SK-N-SH (cell line): Measurements from ENCODE around the gene TGFBR3L. TPM values are rescaled to one million over a fixed set of nuclear protein-coding genes. Genes with fewer than 3 reads are reported as not detected.

Source experiments
- CTCF ChIA-PET: fragments of 300-600, 350-600 bp; formaldehyde crosslinking; extraction: SDS; loops from one replicate; lab custom pipeline; 2021; lab: Yijun Ruan, JAX
- POLR2A ChIA-PET: fragments of 350-600 bp; sonication (Branson Sonifier 250); formaldehyde crosslinking; extraction: SDS; loops from one replicate; lab custom pipeline; 2020; ENCODE audit warnings: antibody characterized with exemption, inconsistent platforms; lab: Yijun Ruan, JAX
- DNase-seq: peaks from one replicate; pipeline ENCODE4 v3.0.0; 2012
- H2AFZ ChIP-seq: fragments of 200-600 bp; sonication (generic); 2 replicates; pipeline ENCODE4 v1.8.1; 2016; ENCODE audit warnings: antibody characterized with exemption, mild to moderate bottlenecking, low read depth
- H3F3A ChIP-seq: fragments of 200-600 bp; sonication (generic); replicated peaks from 2 replicates; pipeline ENCODE3; 2016; ENCODE audit warnings: antibody characterized with exemption, mild to moderate bottlenecking; ENCODE audit not compliant: insufficient read depth
- H3K27ac ChIP-seq, 2 experiments: fragments of 200-500 bp in 1 of 2; fragments of 200-600 bp in 1 of 2; sonication (Bioruptor generic) in 1 of 2; sonication (generic), shearing (Covaris generic) in 1 of 2; 2 replicates each; pipeline versions ENCODE4 v1.5.1 to v1.6.1; 2014 to 2016; ENCODE audit warnings: low read depth in 2 of 2, inconsistent platforms in 1 of 2, low read length in 1 of 2, mild to moderate bottlenecking in 1 of 2, mixed read lengths in 1 of 2
- H3K27me3 ChIP-seq: fragments of 200-600 bp; sonication (generic), shearing (Covaris generic); 2 replicates; pipeline ENCODE4 v1.6.1; 2016; ENCODE audit warnings: mixed run types; ENCODE audit not compliant: insufficient read depth
- H3K36me3 ChIP-seq, 2 experiments: fragments of 200-500 bp in 1 of 2; fragments of 200-600 bp in 1 of 2; sonication (Bioruptor generic) in 1 of 2; sonication (generic) in 1 of 2; replicated peaks in 1 of 2; 2 replicates each; pipeline versions ENCODE3 to v1.5.1; 2014 to 2016; ENCODE audit warnings: low read length in 1 of 2, mild to moderate bottlenecking in 1 of 2; ENCODE audit not compliant: insufficient read depth in 2 of 2, control insufficient read depth in 1 of 2
- H3K4me1 ChIP-seq, 2 experiments: fragments of 200-500 bp in 1 of 2; fragments of 200-600 bp in 1 of 2; sonication (Bioruptor generic) in 1 of 2; sonication (generic), shearing (Covaris generic) in 1 of 2; 2 replicates each; pipeline versions ENCODE4 v1.5.1 to v1.6.1; 2014 to 2016; ENCODE audit warnings: low read depth in 1 of 2, low read length in 1 of 2, mixed run types in 1 of 2; ENCODE audit not compliant: insufficient read depth in 2 of 2, control insufficient read depth in 1 of 2
- H3K4me2 ChIP-seq: fragments of 200-600 bp; sonication (generic), shearing (Covaris generic); 2 replicates; pipeline ENCODE4 v1.6.1; 2017; ENCODE audit warnings: mixed run types
- H3K4me3 ChIP-seq, 2 experiments: fragments of 200-500 bp in 1 of 2; fragments of 200-600 bp in 1 of 2; sonication (Bioruptor generic) in 1 of 2; sonication (generic), shearing (Covaris generic) in 1 of 2; 2 replicates each; pipeline versions ENCODE4 v1.5.1 to v1.8.1; 2014 to 2016; ENCODE audit warnings: low read depth in 2 of 2, inconsistent platforms in 1 of 2, low read length in 1 of 2, mild to moderate bottlenecking in 1 of 2, mixed read lengths in 1 of 2, moderate library complexity in 1 of 2
- H3K79me2 ChIP-seq: fragments of 200-600 bp; sonication (generic); 2 replicates; pipeline ENCODE4 v1.8.1; 2017; ENCODE audit warnings: mild to moderate bottlenecking; ENCODE audit not compliant: insufficient read depth
- H3K9ac ChIP-seq: fragments of 200-600 bp; sonication (generic); 2 replicates; pipeline ENCODE4 v1.6.1; 2017; ENCODE audit warnings: mixed run types
- H3K9me2 ChIP-seq: fragments of 200-600 bp; sonication (generic); 2 replicates; pipeline ENCODE4 v1.6.1; 2017; ENCODE audit warnings: mixed run types
- H3K9me3 ChIP-seq: fragments of 200-600 bp; sonication (generic); 2 replicates; pipeline ENCODE4 v1.6.1; 2017; ENCODE audit warnings: mixed run types, mild to moderate bottlenecking, moderate library complexity
- H4K20me1 ChIP-seq: fragments of 200-600 bp; sonication (generic); 2 replicates; pipeline ENCODE4 v1.6.1; 2017; ENCODE audit warnings: mild to moderate bottlenecking, mixed run types; ENCODE audit not compliant: insufficient read depth
- EZH2phosphoT487 ChIP-seq: fragments of 200-600 bp; sonication (generic); IDR thresholded peaks from 2 replicates; pipeline ENCODE4 v1.6.1; 2017; ENCODE audit warnings: low read depth, mixed run types, mild to moderate bottlenecking, antibody characterized with exemption, moderate library complexity, borderline replicate concordance
- FOXM1 ChIP-seq: IDR thresholded peaks from 2 replicates; pipeline ENCODE4 v1.4.0; 2012; ENCODE audit warnings: low read depth, mild to moderate bottlenecking
- GABPA ChIP-seq: IDR thresholded peaks from 2 replicates; pipeline ENCODE4 v1.4.0; 2012; ENCODE audit warnings: low read depth, mild to moderate bottlenecking
- GATA2 ChIP-seq: sonication (generic); formaldehyde crosslinking; IDR thresholded peaks from 2 replicates; pipeline ENCODE4 v1.5.0; 2020; ENCODE audit warnings: mild to moderate bottlenecking, missing genetic modification reagents
- IRF3 ChIP-seq: fragments of 150-350 bp; IDR thresholded peaks from 2 replicates; pipeline ENCODE4 v1.6.1; 2016; ENCODE audit warnings: mild to moderate bottlenecking, low read depth, low read length
- JUND ChIP-seq: IDR thresholded peaks from 2 replicates; pipeline ENCODE4 v1.4.0; 2012
- MEF2A ChIP-seq: IDR thresholded peaks from 2 replicates; pipeline ENCODE4 v1.4.0; 2012; ENCODE audit warnings: low read depth, borderline replicate concordance
- RAD21 ChIP-seq: IDR thresholded peaks from 2 replicates; pipeline ENCODE4 v1.6.1; 2012; ENCODE audit warnings: mild to moderate bottlenecking, low read length
- REST ChIP-seq: IDR thresholded peaks from 2 replicates; pipeline ENCODE4 v1.6.1; 2012; ENCODE audit warnings: mild to moderate bottlenecking, low read depth, low read length, moderate library complexity
- RFX5 ChIP-seq: IDR thresholded peaks from 2 replicates; pipeline ENCODE4 v1.6.1; 2012; ENCODE audit warnings: mild to moderate bottlenecking, improper control_type of control experiment, low read length
- RXRA ChIP-seq: IDR thresholded peaks from 2 replicates; pipeline ENCODE4 v1.4.0; 2012; ENCODE audit warnings: low read depth, mild to moderate bottlenecking, borderline replicate concordance
- SIN3A ChIP-seq: IDR thresholded peaks from 2 replicates; pipeline ENCODE4 v1.6.1; 2012; ENCODE audit warnings: low read depth, mild to moderate bottlenecking, low read length, moderate library complexity, borderline replicate concordance
- TAF1 ChIP-seq: IDR thresholded peaks from 2 replicates; pipeline ENCODE4 v1.6.1; 2012; ENCODE audit warnings: low read depth, mild to moderate bottlenecking, low read length, moderate library complexity, borderline replicate concordance
- WGBS: methylation state at CpG from one replicate; pipeline ENCODE4 v1.1.6; 2017; ENCODE audit warnings: low lambda C conversion rate; 5-methylcytosine and 5-hydroxymethylcytosine counted together
- polyA plus RNA-seq, 3 experiments: library from polyadenylated mRNA; depleted of rRNA; stranded (reverse); fragments of >200 nt; gene quantifications; 2 replicates each; pipeline ENCODE4 v1.2.3, GENCODE V29; 2012
- TF ChIP-seq, protein P1 (sequence below): fragments of 200-600 bp; sonication (generic); IDR thresholded peaks from 2 replicates; pipeline ENCODE4 v1.6.1; 2017; ENCODE audit warnings: antibody characterized with exemption, mild to moderate bottlenecking, moderate library complexity
- TF ChIP-seq, protein P2 (sequence below): IDR thresholded peaks from 2 replicates; pipeline ENCODE4 v1.4.0; 2012; ENCODE audit warnings: low read depth
- TF ChIP-seq, protein P3 (sequence below): IDR thresholded peaks from 2 replicates; pipeline ENCODE4; 2012

TGFBR3L gene
- polyA plus RNA-seq, 1 of the 3 experiments (the other 2 are of a cell fraction) = 0.87 TPM

DNA sequence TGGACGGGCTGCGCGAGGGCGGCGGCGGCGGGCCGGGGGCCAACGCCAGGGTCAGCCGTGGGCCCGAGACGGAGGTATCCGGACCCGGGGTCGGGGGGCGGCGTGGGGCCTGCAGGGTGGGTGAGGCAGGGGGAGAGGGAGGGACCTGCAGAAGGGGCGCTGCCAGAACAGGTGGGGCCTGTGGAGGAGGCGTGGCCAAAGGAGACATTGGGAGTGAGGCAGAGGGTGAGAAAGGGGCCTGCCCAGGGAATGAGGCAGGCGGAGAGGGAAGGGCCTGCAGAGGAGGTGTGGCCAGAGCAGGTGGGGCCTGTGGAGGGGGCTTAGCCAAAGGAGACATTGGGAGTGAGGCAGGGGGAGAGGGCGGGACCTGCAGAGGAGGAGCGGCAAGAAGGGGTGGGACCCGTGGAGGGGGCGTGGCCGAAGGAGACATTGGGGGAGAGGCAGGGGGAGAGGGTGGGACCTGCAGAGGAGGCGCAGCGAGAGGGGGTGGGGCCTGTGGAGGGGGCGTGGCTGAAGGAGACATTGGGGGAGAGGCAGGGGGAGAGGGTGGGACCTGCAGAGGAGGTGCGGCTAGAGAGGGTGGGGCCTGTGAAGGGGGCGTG lies 44.6 kb upstream of the TGFBR3L start:
- 85% methylated on average over 30 of the region's 30 CpGs for WGBS
- H3K79me2 ChIP-seq = no peaks in the 10 kb centered on the region
- no peaks in the 10 kb centered on the region for H3K36me3 ChIP-seq
- DNase-seq = peak; percentile 71
- H2AFZ ChIP-seq = no peak overlapping the region
- POLR2A ChIA-PET = interaction anchor here (0.6 to 1.9 kb wide), 2 partner anchors 13 to 51 kb away, joined by 4 to 8 read pairs; partner anchors contain the start of gene SNAPC2
- H3K4me2 ChIP-seq = no peak overlapping the region
- no peaks in the 10 kb centered on the region for H4K20me1 ChIP-seq
- peaks cover 14% of the 10 kb centered on the region for H3F3A ChIP-seq
- no peaks in the 10 kb centered on the region for H3K27me3 ChIP-seq
- H3K9ac ChIP-seq = no peak overlapping the region
- TF ChIP-seq RXRA (no peak), JUND (no peak), GABPA (no peak), GATA2 (CRISPR knock-in tag) (no peak), REST (no peak), SIN3A (no peak), EZH2phosphoT487 (no peak), IRF3 (no peak), FOXM1 (no peak), RFX5 (no peak), RAD21 (no peak), MEF2A (no peak), TAF1 (no peak)
- TF ChIP-seq, protein P1, sequence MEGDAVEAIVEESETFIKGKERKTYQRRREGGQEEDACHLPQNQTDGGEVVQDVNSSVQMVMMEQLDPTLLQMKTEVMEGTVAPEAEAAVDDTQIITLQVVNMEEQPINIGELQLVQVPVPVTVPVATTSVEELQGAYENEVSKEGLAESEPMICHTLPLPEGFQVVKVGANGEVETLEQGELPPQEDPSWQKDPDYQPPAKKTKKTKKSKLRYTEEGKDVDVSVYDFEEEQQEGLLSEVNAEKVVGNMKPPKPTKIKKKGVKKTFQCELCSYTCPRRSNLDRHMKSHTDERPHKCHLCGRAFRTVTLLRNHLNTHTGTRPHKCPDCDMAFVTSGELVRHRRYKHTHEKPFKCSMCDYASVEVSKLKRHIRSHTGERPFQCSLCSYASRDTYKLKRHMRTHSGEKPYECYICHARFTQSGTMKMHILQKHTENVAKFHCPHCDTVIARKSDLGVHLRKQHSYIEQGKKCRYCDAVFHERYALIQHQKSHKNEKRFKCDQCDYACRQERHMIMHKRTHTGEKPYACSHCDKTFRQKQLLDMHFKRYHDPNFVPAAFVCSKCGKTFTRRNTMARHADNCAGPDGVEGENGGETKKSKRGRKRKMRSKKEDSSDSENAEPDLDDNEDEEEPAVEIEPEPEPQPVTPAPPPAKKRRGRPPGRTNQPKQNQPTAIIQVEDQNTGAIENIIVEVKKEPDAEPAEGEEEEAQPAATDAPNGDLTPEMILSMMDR = no peak
- TF ChIP-seq, protein P2, sequence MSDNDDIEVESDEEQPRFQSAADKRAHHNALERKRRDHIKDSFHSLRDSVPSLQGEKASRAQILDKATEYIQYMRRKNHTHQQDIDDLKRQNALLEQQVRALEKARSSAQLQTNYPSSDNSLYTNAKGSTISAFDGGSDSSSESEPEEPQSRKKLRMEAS = no peak
- TF ChIP-seq, protein P3, sequence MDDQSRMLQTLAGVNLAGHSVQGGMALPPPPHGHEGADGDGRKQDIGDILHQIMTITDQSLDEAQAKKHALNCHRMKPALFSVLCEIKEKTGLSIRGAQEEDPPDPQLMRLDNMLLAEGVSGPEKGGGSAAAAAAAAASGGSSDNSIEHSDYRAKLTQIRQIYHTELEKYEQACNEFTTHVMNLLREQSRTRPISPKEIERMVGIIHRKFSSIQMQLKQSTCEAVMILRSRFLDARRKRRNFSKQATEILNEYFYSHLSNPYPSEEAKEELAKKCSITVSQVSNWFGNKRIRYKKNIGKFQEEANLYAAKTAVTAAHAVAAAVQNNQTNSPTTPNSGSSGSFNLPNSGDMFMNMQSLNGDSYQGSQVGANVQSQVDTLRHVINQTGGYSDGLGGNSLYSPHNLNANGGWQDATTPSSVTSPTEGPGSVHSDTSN = no peak
- TF ChIP-seq, all 33 proteins: peak for 0
- H3K27ac ChIP-seq = no peak overlapping the region
- H3K4me3 ChIP-seq = no peak overlapping the region
- H3K9me2 ChIP-seq = no peaks in the 10 kb centered on the region
- H3K9me3 ChIP-seq = no peaks in the 10 kb centered on the region
- CTCF ChIA-PET = interaction anchor here (1.0 to 1.9 kb wide), 2 partner anchors 16 to 189 kb away, joined by 3 to 5 read pairs; partner anchors contain the start of gene TRAPPC5
- H3K4me1 ChIP-seq = peaks cover 0 to 30% of the 10 kb centered on the region in 2 experiments; a peak in 2 of 4 replicates
